ENCODE measurements around the gene KRT84. TPM values are rescaled to one million over a fixed set of nuclear protein-coding genes. Genes with fewer than 3 reads are reported as not detected.

KRT84 gene
- total RNA-seq, 1 experiment from 2014 or later: not detected

GRCh38 chr12:52342781-52343490 is 42.5 kb downstream of the KRT84 start:
- no peak for DNase-seq (ENCODE audit: low read depth)

GRCh38 chr12:52341066-52341580 is 44.3 kb downstream of the KRT84 start:
- no peak for DNase-seq (ENCODE audit: low read depth)

GRCh38 chr12:52338241-52338960 is 47.1 kb downstream of the KRT84 start:
- no peak for DNase-seq (ENCODE audit: low read depth)

GRCh38 chr12:52337054-52337453 is 48.4 kb downstream of the KRT84 start:
- no peak for DNase-seq (ENCODE audit: low read depth)

- no peak for DNase-seq (ENCODE audit: low read depth)
Observed at GRCh38 chr12:52336641-52337040, 48.8 kb downstream of the KRT84 start.

- no peak for DNase-seq (ENCODE audit: low read depth)
Observed at GRCh38 chr12:52335598-52336262, 49.7 kb downstream of the KRT84 start.

GRCh38 chr12:52334185-52334584 is 51.3 kb downstream of the KRT84 start:
- DNase-seq (ENCODE audit: low read depth): no peak

GRCh38 chr12:52333321-52333720 is 52.1 kb downstream of the KRT84 start:
- no peak for DNase-seq (ENCODE audit: low read depth)

GRCh38 chr12:52332381-52332780 is 53.1 kb downstream of the KRT84 start:
- DNase-seq (ENCODE audit: low read depth): no peak

- no peak for DNase-seq (ENCODE audit: low read depth)
Observed at GRCh38 chr12:52331833-52332232, 53.6 kb downstream of the KRT84 start.

GRCh38 chr12:52331039-52331438 is 54.4 kb downstream of the KRT84 start:
- DNase-seq (ENCODE audit: low read depth): no peak

- DNase-seq (ENCODE audit: low read depth): no peak
Observed at GRCh38 chr12:52327830-52328500, 57.5 kb downstream of the KRT84 start.

Other genes starting within 250 kb of the KRT84 start
- gene KRT80, start 193.6 kb downstream of the KRT84 start, total RNA-seq (2014; rRNA removed; shearing (Covaris generic)): 4.4 and 5.5 TPM in 2 replicates
- 5.5 and 12.2 TPM in 2 replicates for gene KRT7, start 152.4 kb downstream of the KRT84 start, total RNA-seq (2014; rRNA removed; shearing (Covaris generic))
- 0.40 and 0.65 TPM in 2 replicates for gene KRT86, start 111.0 kb downstream of the KRT84 start, total RNA-seq (2014; rRNA removed; shearing (Covaris generic))
- 0.74 and 1.0 TPM in 2 replicates for gene KRT81, start 94.1 kb downstream of the KRT84 start, total RNA-seq (2014; rRNA removed; shearing (Covaris generic))
- not detected in 2 replicates for gene KRT83, start 64.3 kb downstream of the KRT84 start, total RNA-seq (2014; rRNA removed; shearing (Covaris generic))
- gene KRT85, start 18.2 kb downstream of the KRT84 start, total RNA-seq (2014; rRNA removed; shearing (Covaris generic)): 0.80 TPM in 1 of 2 replicates, not detected in the other
- not detected in 2 replicates for gene KRT82, start 20.7 kb upstream of the KRT84 start, total RNA-seq (2014; rRNA removed; shearing (Covaris generic))
- 1.1 and 2.7 TPM in 2 replicates for gene KRT75, start 48.7 kb upstream of the KRT84 start, total RNA-seq (2014; rRNA removed; shearing (Covaris generic))
- gene KRT6B, start 66.5 kb upstream of the KRT84 start, total RNA-seq (2014; rRNA removed; shearing (Covaris generic)): not detected in 2 replicates
- not detected in 2 replicates for gene KRT6C, start 88.2 kb upstream of the KRT84 start, total RNA-seq (2014; rRNA removed; shearing (Covaris generic))
- gene KRT6A, start 107.6 kb upstream of the KRT84 start, total RNA-seq (2014; rRNA removed; shearing (Covaris generic)): not detected in 2 replicates
- gene KRT5, start 134.7 kb upstream of the KRT84 start, total RNA-seq (2014; rRNA removed; shearing (Covaris generic)): 0.36 TPM in 1 of 2 replicates, not detected in the other
- gene KRT71, start 167.5 kb upstream of the KRT84 start, total RNA-seq (2014; rRNA removed; shearing (Covaris generic)): not detected in 2 replicates
- gene KRT74, start 188.2 kb upstream of the KRT84 start, total RNA-seq (2014; rRNA removed; shearing (Covaris generic)): not detected in 2 replicates
- not detected in 2 replicates for gene KRT72, start 215.8 kb upstream of the KRT84 start, total RNA-seq (2014; rRNA removed; shearing (Covaris generic))
- not detected in 2 replicates for gene KRT73, start 232.9 kb upstream of the KRT84 start, total RNA-seq (2014; rRNA removed; shearing (Covaris generic))

Data from Daoy (cell line).